ENCODE data around the gene LBH. TPM values are rescaled to one million over a fixed set of nuclear protein-coding genes. Genes with fewer than 3 reads are reported as not detected.
A peak's percentile ranks its signal among the peaks of the same experiment; 100 is the strongest.

The LBH gene
- total and polyA plus RNA-seq, 5 donors: 12.4 to 31.3 (median 23.0) TPM

DNA sequence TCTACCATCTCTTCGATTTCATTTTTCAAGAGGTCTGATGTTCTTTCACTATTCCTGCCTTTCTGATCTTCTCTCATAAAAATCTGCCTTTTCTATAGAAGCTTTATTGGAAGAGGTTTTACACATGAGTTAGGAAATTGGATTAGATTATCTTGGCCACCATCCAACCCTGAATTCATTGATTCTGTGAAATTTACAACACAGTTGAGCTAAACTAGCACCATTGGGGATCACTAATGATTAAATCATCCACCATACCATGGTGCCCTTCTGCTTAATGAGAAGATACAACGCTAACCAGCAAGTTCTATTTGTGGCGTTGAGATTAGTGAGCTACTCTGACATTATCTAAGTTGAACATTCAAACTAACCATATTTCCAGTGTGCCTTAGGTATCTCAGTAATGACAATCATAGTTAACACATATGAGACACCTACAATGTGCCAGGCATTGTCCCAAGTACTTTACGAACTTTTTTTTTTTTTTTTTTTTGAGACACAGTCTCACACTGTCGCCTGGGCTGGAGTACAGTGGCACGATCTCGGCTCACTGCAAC lies 17.3 kb upstream of the LBH start:
- Histone ChIP-seq H3K9me3 (ENCODE audit: control insufficient read depth, low read length) (no peaks in the 10 kb centered on the region), H3K27me3 (ENCODE audit: control insufficient read depth, insufficient read depth) (no peaks in the 10 kb centered on the region), H3K4me1 (ENCODE audit: control insufficient read depth, insufficient read depth, low read length) (no peaks in the 10 kb centered on the region), H3K27ac (ENCODE audit: low read length) (no peak overlapping the region), H3K4me3 (ENCODE audit: low read length) (no peak overlapping the region)
- WGBS: 72% methylated on average over 7 of the region's 7 CpGs
- DNase-seq (no peak), ATAC-seq (peak in 1 of 2 donors; percentile 70)
- intact Hi-C loops (cut with DNase I): no loop called here

DNA sequence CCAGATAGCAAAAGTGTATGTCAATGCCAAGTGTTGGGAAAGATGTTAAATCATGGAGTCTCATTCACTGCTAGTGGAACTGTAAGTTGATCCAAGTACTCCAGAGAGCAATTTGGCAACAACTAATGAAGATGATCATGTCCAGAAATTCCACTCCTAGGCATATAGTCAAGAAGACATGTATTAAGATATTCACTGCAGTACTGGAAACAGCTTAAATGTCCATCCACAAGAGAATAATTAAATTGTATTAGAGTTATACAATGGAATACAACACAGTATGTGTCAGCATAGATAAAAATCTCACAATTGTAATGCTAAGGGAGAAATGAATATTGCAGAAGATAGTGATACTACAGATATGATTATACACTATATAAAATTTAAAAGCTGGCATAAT lies 15.2 kb upstream of the LBH start:
- no peaks in the 10 kb centered on the region for H3K9me3 ChIP-seq (ENCODE audit: control insufficient read depth, low read length)
- H3K27ac ChIP-seq (ENCODE audit: low read length): no peak overlapping the region
- DNase-seq (no peak), ATAC-seq (no peak)
- no peak overlapping the region for H3K4me3 ChIP-seq (ENCODE audit: low read length)
- no peaks in the 10 kb centered on the region for H3K4me1 ChIP-seq (ENCODE audit: control insufficient read depth, insufficient read depth, low read length)
- intact Hi-C loops (cut with DNase I): no loop called here
- no peaks in the 10 kb centered on the region for H3K27me3 ChIP-seq (ENCODE audit: control insufficient read depth, insufficient read depth)

DNA sequence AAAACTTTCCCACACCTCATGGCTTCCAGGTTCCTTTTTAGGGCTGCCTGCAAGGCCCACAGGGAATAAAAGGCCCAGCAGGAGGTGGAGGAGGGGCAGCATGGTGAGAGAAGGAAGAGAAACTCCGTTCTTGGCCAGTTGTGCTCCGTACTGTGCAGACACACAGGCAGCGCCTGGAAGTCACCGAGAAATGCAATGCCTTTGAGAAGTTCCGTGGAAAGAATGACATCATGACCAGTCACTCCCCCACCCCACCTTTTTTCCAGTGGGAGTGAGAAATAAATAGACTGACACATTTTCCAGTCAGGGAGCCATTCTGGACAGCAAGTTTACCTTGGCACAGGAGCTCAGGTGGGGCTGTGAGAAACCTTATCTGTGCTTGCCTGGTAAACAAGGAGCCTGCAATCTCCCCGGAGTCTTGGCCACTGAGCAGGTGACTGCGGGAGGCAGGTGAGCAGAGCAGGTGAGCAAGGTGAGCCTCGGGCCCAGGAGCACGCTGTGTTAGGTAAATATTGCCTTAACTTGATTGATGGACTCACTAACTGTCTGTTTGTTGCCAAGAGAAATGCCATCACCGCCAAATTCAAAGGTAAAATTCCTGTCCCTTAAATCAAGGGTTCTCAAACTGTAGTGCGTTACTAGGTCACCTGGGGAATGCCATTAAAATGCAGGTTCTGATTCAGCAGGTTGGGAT lies 13.5 kb upstream of the LBH start:
- ATAC-seq (peak; percentile 71 to 93), DNase-seq (peak; percentile 47 to 69 (median 55))
- H3K4me1 ChIP-seq (ENCODE audit: control insufficient read depth, insufficient read depth, low read length): no peaks in the 10 kb centered on the region
- no peak overlapping the region for H3K27ac ChIP-seq (ENCODE audit: low read length)
- 60% methylated on average over 11 of the region's 11 CpGs for WGBS
- no peaks in the 10 kb centered on the region for H3K27me3 ChIP-seq (ENCODE audit: control insufficient read depth, insufficient read depth)
- intact Hi-C loops (cut with DNase I): no loop called here
- H3K4me3 ChIP-seq (ENCODE audit: low read length): no peak overlapping the region
- H3K9me3 ChIP-seq (ENCODE audit: control insufficient read depth, low read length): no peaks in the 10 kb centered on the region

DNA sequence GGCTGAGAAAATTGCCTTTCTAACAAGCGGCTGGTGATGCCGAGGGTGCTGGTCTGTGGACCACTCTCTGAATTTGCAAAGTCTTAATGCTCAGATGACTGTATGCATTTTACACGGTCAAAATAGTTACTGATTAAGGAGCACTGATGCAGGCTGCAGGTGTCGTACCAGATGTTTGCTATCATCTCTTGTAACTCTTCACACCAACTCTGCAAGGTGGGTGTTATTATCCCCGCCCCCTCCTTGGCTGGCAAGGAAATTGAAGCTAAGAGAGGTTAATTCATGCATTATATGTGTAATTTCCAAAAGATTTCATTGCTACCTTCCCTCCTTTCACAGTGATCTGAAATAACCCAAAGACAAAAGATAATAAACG lies 13.0 kb upstream of the LBH start:
- intact Hi-C loops (cut with DNase I): no loop called here
- no peak overlapping the region for H3K4me3 ChIP-seq (ENCODE audit: low read length)
- no peaks in the 10 kb centered on the region for H3K4me1 ChIP-seq (ENCODE audit: control insufficient read depth, insufficient read depth, low read length)
- H3K9me3 ChIP-seq (ENCODE audit: control insufficient read depth, low read length): no peaks in the 10 kb centered on the region
- no peaks in the 10 kb centered on the region for H3K27me3 ChIP-seq (ENCODE audit: control insufficient read depth, insufficient read depth)
- H3K27ac ChIP-seq (ENCODE audit: low read length): no peak overlapping the region
- DNase-seq: no peak
- ATAC-seq: no peak
- 95% methylated on average over 6 of the region's 6 CpGs for WGBS

DNA sequence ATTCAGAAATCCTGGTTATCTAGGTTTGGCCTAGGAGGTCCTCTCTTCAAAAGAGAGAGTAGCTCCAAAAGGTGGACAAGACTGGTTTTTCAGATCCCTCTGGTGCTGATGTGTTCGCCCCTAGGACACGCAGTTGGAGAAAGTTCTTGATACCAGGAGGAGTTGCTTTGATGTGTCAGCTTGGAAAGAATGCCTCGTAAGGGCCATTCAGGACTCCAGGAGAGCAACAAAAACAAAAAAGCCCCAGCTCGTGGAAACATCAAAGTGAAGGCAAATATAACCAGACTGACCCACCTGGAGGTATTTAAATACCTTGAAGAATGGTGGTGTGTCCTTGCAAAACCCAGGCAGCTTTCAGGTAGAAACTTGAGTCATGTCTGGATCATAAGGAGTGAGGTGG lies 12.5 kb upstream of the LBH start:
- intact Hi-C loops (cut with DNase I): no loop called here
- WGBS: 94% methylated on average over 4 of the region's 4 CpGs

DNA sequence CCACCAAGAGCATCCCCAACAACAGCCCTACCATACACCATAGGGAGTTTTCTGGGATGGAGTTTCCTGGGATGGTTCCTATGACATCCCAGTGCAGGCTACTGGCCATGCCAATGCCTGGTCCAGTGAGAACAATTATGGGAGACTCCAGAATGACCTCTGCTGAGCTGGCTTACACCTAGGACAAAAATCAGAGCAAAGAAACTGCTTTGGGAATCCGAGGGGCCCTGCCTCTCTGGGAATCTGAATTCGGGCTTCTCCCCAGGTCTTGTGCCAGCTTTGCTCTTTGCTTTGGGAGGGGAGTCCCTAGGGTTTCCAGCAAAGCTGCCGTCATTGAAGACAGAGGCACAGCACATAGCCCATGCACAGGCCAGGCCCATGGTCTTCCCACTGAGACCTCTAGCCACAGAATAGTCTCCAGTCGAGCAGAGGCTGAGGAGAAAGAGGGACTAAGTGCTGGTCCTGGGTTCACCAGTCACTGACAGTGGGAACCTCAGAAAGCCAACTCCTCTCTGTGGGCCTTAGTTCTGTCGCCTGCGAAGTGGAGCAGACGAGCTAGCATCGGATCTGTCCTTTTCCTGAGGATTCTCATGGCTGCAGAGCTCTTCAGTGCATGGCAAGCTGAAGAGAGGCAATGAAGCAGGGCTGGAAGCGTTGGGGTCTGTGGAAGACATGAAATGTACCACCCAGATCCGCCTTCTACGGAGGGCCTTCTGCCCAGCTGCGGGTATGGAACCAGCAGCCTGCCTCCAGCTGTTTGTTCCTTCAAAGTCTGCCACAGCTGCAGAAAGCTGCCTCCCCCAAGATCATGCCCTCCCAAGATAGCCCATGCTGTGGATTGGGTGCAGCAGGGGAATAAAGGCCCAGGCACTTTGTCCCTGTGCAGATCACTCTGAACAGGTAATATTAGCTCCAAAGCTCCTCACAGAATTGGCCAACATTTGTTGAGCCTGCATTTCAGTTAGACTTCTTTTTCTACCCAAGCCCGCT lies 11.2 kb upstream of the LBH start:
- no peak for ATAC-seq
- 94% methylated on average over 13 of the region's 13 CpGs for WGBS
- intact Hi-C loops (cut with DNase I): no loop called here

More for the DNA sequence above, 12.5 kb upstream of the LBH start:
- Histone ChIP-seq H3K9me3 (ENCODE audit: control insufficient read depth, low read length) (no peaks in the 10 kb centered on the region), H3K4me3 (ENCODE audit: low read length) (no peak overlapping the region), H3K4me1 (ENCODE audit: control insufficient read depth, insufficient read depth, low read length) (no peaks in the 10 kb centered on the region), H3K27me3 (ENCODE audit: control insufficient read depth, insufficient read depth) (no peaks in the 10 kb centered on the region), H3K27ac (ENCODE audit: low read length) (no peak overlapping the region)
- ATAC-seq (peak in 1 of 2 donors; percentile 8), DNase-seq (no peak)

DNA sequence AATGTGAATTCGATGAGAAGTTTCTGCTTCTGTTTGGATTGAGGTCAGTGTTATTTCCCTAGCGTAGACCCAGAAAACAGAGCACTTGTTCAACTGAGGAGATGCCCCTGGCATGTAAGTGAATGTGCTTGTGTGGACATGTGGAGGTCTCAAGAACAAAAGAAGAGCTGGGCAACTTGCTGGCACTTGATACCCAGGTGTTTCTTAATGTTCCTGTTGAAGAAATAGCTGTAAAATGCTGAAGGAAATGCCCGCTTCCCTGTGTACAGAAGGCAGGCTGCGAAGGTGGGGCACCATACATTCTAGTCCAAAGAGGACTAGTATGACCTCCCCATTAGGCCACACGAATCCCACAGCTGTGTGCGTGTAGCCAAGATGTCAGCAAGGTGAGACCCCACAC lies 9.8 kb upstream of the LBH start:
- Histone ChIP-seq H3K27me3 (ENCODE audit: control insufficient read depth, insufficient read depth) (no peaks in the 10 kb centered on the region), H3K9me3 (ENCODE audit: control insufficient read depth, low read length) (no peaks in the 10 kb centered on the region), H3K4me3 (ENCODE audit: low read length) (no peak overlapping the region), H3K4me1 (ENCODE audit: control insufficient read depth, insufficient read depth, low read length) (peaks cover 9% of the 10 kb centered on the region), H3K27ac (ENCODE audit: low read length) (no peak overlapping the region)
- DNase-seq (no peak), ATAC-seq (no peak)
- 90% methylated on average over 6 of the region's 6 CpGs for WGBS
- intact Hi-C loops (cut with DNase I): no loop called here

More for the DNA sequence above, 11.2 kb upstream of the LBH start:
- no peak for DNase-seq
- Histone ChIP-seq H3K27me3 (ENCODE audit: control insufficient read depth, insufficient read depth) (no peaks in the 10 kb centered on the region), H3K4me3 (ENCODE audit: low read length) (no peak overlapping the region), H3K27ac (ENCODE audit: low read length) (no peak overlapping the region), H3K9me3 (ENCODE audit: control insufficient read depth, low read length) (no peaks in the 10 kb centered on the region), H3K4me1 (ENCODE audit: control insufficient read depth, insufficient read depth, low read length) (peaks cover 3% of the 10 kb centered on the region)

DNA sequence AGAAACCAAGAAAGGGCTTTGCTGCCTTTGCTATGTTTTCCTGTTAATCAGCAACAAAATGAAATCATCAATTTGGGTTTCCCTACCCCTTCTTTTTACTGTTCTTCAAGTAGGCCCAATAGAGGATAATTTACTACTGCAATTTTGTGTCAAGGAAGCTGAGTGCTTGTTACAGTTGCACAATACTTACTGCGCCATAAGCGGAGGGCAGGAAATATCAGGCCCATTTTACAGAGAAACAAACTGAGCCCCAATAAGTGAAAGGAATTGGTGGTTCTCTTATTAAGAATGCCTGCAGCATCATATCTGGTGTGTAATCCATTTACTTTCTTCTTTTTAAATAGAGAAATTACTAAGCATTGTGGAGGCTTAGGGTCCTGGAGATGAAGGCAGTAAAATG lies 9.3 kb upstream of the LBH start:
- H3K27me3 ChIP-seq (ENCODE audit: control insufficient read depth, insufficient read depth): no peaks in the 10 kb centered on the region
- intact Hi-C loops (cut with DNase I): no loop called here
- no peak for ATAC-seq
- no peak overlapping the region for H3K4me3 ChIP-seq (ENCODE audit: low read length)
- H3K4me1 ChIP-seq (ENCODE audit: control insufficient read depth, insufficient read depth, low read length): peaks cover 9% of the 10 kb centered on the region
- H3K9me3 ChIP-seq (ENCODE audit: control insufficient read depth, low read length): no peaks in the 10 kb centered on the region
- DNase-seq: no peak
- no peak overlapping the region for H3K27ac ChIP-seq (ENCODE audit: low read length)
- 90% methylated on average over 2 of the region's 2 CpGs for WGBS

DNA sequence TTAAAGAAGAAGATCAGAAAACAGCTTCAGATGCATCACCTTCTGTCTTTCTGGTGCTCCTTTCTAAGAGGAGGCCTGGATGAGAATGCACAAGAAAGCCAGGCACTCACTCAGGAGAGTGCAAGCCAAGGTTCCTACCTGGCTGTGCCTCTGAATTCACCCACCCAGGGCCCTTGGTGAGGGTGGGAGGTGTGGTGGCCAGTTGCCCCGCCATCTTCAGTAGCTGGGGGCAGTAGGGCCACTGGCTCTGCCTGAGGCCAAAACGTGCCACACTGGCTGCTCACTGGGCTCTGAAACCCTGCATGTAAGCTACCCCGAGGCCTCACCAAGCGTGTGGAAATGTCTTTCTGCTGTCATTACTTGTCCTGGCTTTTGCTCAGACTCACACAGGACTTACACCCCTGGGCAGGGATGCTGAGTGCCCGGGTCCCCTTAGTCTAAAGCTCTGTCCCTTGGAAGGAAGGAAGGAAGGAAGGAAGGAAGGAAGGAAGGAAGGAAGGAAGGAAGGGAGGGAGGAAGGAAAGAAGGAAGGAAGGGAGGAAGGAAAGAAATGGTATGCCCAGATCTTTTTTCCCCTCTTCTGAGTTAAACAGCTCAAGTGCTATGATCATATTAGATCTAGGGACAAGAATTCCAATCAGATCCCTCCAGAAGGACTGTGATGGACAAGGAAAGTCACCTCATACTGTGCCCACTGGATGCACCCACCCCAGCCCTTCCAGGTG lies 8.5 kb upstream of the LBH start:
- intact Hi-C loops (cut with DNase I): no loop called here
- peaks cover 9% of the 10 kb centered on the region for H3K4me1 ChIP-seq (ENCODE audit: control insufficient read depth, insufficient read depth, low read length)
- DNase-seq (no peak), ATAC-seq (no peak)
- WGBS: 80% methylated on average over 5 of the region's 5 CpGs
- H3K27me3 ChIP-seq (ENCODE audit: control insufficient read depth, insufficient read depth): no peaks in the 10 kb centered on the region
- no peak overlapping the region for H3K4me3 ChIP-seq (ENCODE audit: low read length)
- H3K27ac ChIP-seq (ENCODE audit: low read length): no peak overlapping the region
- no peaks in the 10 kb centered on the region for H3K9me3 ChIP-seq (ENCODE audit: control insufficient read depth, low read length)

DNA sequence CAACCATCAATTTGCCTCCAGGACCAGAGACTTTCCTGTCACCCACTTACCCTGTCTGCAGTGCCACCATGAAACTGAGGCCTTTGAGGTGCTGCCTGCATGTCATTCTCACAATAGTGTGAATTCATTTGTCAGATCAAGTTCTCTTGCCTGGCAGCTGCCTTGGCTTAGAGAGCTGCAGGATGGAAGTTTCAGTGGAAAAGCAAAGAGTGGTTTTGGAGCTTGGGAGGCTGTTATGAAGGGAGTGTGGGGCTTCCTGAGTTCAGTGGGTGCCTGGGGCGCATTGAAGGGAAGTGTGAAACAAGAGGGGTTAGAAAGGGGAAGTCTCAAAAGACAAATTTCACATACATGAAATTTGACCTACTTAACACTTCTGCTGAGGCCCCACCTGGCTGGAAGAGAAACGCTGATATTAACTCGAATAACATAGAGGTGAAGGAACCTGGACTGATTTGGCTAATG lies 7.9 kb upstream of the LBH start:
- DNase-seq: no peak
- Histone ChIP-seq H3K4me3 (ENCODE audit: low read length) (no peak overlapping the region), H3K9me3 (ENCODE audit: control insufficient read depth, low read length) (no peaks in the 10 kb centered on the region), H3K27me3 (ENCODE audit: control insufficient read depth, insufficient read depth) (no peaks in the 10 kb centered on the region), H3K27ac (ENCODE audit: low read length) (no peak overlapping the region), H3K4me1 (ENCODE audit: control insufficient read depth, insufficient read depth, low read length) (peaks cover 9% of the 10 kb centered on the region)
- no peak for ATAC-seq
- intact Hi-C loops (cut with DNase I): no loop called here
- 75% methylated on average over 3 of the region's 3 CpGs for WGBS

Measured in right cardiac atrium (tissue), 5 donors.